GM10847 (cell line): ENCODE data around the gene LRGUK.

ENCODE experiments used
- POLR2A ChIP-seq: IDR thresholded peaks from 2 replicates; pipeline ENCODE4 v1.6.1; 2011; ENCODE audit not compliant: insufficient read length; ENCODE audit errors: extremely low read depth

Gene LRGUK

DNA sequence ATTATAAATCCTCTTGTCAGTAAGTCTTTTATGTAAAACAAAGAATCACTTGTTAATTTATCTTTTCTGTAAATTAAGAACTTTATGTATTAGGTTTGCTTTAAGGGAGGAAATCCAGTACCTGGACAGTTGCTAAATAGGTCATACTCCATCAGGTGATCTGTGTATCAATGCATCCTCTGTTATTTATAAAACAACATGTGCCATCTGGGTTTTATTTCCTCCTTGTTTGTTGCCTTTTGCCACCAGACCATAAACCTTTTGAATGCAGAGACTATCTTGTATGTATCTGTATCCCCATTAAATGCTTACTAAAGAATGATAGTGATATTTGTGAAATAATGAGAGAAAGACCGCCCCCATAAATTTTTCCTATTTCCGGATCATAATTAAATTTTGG lies 119.6 kb downstream of the LRGUK start:
- TF ChIP-seq POLR2A: no peak

DNA sequence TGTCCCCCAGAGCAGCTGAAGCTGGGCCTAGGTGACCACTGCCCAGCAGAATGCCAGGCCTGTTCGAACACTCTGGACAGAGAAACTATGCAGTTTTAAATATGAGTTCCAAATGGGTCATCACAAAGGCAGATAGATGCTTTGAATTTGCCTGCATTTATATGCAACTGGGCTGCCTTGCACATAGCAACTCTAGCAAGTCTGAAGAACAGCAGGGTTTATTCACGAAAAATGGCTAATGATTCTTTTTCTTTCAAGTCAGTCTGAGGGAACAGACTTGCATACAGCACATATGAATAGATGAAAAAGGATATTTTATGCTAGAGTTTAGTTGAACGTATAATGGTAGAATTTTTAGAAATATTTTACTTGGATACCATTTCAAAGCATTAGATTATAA lies 121.1 kb downstream of the LRGUK start:
- TF ChIP-seq POLR2A: no peak

DNA sequence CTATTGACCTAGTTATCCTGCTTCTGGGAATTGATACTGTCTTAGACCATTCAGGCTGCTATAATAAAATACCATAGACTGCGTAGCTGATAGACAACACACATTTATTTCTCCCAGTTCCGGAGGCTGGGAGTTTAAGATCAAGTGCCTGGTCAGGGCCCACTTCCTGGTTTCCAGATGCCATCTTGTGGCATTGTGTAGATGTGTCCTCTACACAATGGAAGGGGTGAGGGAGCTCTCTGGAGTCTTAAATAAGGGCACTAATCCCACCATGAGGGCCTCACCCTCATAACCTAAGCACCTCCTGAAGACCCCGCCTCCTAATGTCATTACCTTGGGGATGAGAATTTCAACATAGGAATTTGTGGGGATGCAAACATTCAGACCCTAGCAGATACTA lies 127.2 kb downstream of the LRGUK start:
- no peak for TF ChIP-seq POLR2A

DNA sequence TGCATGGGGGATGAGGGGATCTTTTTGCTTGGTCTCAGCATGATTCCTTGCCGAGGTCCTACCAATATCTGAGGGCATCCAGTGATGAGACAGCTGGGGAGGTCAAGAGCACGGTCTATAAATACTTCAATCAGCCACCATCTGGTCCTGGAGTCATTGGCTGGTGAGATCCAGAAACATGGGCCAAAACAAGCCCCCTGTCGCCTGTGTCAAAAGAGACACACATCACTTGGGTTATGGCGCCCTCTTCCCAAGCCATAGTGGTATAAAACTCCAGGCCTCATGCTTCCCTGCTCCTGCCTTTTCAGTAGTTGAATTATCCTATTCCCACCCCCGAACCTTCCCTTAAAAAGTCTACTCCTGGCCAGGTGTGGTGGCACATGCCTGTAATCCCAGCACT lies 128.7 kb downstream of the LRGUK start:
- TF ChIP-seq POLR2A: no peak

DNA sequence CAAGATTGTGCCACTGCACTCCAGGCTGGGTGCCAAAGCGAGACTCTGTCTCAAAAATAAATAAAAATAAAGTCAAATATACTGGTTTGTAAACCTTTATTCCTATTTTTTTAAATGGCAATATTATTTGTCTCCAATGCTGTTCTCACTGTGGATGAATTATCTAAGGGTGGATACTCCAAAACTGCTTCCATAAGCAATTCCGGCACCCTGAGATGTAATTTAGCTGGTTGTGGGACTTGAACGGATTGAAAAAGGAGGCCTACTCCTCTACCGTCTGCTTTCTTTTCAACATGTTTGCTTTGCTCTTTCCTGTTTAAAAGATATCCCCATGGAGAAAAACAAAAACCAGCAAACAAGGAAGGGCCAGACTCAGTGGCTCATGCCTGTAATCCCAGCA lies 135.2 kb downstream of the LRGUK start:
- TF ChIP-seq POLR2A: no peak

DNA sequence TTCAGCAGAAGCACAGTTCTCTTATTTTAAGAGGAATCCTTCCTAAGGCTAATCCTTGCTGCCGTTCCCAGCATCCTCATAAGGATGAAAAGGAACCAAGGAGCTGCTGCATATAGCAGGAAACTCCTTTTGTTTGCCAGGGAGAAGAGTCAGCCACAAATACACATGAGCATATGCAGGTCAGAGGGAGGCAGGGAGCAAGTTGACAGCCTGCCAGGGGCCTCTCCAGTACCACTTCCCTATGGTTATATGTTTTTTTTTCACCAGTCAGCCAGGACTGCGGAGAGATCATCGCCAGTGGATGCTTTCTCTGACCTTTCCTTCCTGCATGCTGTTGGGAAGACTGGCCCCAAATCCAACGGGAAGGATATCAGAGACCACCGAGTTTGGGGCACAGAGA lies 149.8 kb downstream of the LRGUK start:
- TF ChIP-seq POLR2A: no peak

DNA sequence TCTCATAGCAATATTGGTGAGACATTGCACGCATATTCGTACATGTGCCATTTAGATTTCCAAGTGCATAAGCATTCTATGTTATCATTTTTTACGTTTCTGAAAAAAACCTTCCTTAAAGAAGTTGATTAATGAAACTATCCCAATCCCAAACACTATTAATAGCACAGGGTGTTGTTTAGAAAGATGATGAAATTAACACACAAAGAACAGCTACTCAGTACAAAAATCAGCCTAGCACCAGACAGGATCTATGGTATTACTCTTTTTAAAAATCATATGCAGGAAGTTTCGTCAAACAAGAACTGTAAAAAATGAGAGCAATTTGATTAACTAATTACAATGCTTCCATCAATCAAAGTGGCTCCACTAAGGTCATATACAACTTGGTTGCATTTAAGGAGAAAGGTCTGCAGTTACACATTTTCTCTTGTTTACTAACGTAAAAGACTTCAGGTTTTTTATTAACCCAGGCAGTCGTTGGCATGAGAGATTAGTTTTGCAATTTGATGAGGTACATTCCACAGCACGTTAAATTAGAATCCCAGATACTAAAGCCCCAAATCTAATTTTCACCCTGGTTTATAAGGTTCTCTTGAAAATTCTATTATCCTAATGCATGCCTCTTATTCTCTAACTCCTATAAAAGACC lies 151.5 kb downstream of the LRGUK start:
- TF ChIP-seq POLR2A: no peak

DNA sequence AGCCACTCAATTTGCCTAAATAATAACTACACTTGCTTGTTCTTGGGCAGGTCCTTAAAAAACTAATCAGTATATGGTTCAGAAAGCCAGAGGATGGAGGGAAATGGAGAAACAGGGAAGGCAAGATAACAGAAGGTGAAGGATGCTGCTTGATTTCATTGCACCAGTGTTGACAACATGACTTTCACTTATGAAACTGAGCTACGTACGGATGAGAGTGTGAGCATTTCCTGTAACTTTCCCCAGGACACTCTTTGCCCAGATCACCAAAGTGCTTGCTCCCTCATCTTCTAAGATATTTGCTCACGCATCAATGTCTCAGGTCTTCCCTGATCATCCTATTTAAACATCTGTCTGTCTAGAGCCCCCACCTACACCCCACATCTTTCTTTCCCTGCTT lies 152.2 kb downstream of the LRGUK start:
- TF ChIP-seq POLR2A: no peak

DNA sequence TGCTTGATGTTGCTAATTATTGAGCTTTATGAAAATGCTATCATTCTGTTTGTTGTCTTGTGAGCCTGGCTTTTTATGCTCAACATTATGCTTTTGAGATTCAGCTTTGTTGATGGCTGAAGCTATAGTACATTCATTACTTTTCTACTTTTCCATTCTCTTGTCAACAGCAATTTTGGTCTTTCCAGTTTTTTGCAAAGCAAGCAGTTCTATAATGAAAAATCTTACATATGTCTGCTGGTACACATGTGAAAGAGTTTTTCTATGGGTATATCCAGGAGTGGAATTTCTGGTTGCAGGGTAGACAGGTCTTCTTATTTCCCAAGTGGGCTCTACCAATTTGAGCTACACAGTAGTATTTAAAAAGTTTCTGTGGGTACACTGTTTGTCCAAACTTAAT lies 152.8 kb downstream of the LRGUK start:
- TF ChIP-seq POLR2A: no peak

DNA sequence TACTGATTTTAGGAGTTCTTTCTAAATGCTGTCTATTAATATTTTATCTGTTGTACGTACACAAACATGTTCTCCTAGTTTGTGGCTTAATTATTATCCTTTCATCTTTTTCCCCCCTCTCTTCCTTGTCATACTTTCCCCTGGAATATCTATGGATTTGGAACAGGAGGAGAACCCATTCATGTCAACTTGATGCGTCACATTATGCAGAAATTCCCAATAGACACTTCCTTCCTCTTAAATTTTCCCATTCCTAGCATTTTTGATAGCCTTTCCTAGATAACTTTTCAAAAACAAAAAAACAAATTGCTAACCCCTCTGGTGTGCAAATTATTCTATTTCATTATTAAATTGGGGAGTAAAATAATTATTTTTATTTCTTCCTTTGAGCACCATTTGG lies 153.4 kb downstream of the LRGUK start:
- no peak for TF ChIP-seq POLR2A

DNA sequence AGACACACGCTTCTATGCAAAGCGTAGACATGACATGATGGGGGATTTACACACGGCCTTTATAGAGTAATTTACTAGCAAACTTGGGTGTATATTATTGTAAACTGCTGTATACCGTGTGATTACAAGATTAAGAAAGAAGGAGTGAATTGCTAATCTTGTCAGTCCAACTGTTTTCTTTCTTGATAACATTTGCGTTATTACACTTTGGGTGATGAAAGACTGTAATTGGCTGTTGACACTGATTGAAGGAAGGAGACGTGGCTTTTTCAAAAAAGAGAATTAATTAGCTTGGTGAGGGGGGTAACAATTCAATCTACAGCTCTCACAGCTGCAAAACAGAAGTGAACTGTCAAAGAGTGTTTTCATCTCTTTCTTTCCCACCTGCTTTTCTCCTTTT lies 156.9 kb downstream of the LRGUK start:
- no peak for TF ChIP-seq POLR2A

DNA sequence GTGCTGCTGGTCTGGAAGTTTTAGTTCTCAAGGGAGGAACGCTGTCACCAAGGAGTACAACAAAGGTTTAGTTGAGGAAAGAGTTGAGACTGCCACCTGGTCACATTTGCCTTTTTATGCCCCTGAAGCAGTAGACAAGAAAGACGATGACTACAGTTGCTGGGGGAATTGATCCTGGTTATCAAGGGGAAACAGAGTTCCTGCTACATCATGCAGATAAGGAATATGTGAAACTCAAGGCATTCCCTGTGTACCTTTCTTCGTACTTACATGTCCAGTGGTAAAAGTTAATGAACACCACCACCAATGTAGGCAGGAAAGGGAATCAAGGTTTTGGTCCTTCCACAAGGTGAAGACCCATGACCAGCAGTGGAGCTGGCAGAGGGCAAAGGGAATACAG lies 157.8 kb downstream of the LRGUK start:
- TF ChIP-seq POLR2A: no peak

DNA sequence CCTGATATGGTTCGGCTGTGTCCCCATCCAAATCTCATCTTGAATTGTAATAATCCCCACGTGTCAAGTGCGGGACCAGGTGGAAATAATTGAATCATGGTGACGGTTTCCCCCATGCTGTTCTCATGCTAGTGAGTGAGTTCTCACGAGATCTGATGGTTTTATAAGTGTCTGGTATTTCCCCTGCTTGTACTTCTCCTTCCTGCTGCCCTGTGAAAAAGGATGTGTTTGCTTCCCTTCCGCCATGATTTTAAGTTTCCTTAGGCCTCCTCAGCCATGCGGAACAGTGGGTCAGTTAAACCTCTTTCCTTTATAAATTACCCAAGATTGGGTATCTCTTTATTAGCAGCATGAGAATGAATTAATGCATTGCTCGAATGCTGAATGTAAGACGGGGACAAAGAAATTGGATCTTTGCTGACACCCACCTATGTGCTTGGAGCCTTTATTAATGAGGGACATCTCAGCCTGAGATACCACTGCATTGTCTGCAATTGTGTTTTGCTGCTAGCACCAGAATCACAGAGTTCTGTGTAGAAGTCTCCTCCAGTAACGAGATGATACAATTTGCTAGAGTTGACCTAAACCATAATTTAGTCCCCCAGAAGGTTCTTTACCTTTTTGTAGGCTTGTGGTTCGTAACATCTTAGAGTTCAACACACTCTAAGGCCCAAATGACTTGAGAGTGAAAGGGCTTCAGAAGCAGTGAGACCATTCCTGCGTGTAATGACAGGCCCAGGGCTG lies 160.9 kb downstream of the LRGUK start:
- TF ChIP-seq POLR2A: no peak

DNA sequence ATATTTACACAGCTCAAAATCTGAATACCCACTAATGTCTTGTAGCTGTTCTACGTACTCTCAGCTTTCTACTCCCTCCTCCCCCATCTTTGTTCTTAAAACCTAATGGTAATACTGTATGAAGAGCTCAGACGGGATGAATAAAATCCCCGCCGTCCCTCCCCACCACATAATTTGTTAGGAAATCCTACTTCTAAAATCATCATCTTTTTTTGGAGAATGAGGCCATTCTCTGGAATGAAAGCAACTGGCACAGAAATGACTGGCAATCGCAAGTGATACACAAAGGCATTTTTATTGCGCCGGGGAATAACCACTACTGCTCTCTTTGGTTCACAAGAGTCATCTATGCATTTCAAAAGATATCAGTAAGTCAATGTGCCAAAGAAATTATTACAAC lies 162.3 kb downstream of the LRGUK start:
- TF ChIP-seq POLR2A: no peak

DNA sequence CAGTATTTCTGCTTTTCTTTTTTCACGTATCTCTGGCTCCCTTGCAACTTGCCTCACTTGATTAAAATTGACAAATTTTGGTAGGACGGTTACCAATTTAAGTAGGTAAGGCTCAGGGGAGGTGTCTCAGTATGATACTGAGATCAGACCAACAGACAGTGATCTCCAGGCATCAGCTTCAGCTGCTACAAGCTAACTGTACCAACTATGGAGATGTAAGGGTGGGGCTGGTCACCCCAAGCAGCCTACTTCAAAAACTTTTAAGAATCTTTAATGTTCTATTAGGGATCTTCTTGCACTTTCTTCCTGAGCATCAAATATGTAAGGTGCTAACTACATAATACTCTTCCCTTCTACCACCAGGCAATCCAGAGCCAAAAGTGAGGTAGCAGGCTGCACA lies 162.7 kb downstream of the LRGUK start:
- no peak for TF ChIP-seq POLR2A

DNA sequence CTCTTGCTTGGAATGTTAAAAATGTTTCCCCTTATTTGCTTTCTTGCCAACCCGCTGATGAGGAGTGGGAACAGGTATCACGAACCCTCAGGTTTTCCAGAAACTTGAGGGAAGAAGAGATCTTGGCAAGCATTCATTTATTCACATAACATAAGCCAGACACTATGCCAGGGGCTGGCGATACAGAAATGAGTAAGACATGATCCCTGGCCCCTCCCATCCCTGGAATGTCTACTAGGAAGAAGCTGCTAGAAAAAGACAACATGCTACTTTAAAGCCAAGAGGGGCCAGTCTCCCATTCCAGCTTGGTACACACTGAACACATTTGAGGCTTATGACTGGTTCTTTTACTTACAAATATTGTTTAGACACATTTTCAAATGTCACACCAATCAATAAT lies 163.1 kb downstream of the LRGUK start:
- no peak for TF ChIP-seq POLR2A

DNA sequence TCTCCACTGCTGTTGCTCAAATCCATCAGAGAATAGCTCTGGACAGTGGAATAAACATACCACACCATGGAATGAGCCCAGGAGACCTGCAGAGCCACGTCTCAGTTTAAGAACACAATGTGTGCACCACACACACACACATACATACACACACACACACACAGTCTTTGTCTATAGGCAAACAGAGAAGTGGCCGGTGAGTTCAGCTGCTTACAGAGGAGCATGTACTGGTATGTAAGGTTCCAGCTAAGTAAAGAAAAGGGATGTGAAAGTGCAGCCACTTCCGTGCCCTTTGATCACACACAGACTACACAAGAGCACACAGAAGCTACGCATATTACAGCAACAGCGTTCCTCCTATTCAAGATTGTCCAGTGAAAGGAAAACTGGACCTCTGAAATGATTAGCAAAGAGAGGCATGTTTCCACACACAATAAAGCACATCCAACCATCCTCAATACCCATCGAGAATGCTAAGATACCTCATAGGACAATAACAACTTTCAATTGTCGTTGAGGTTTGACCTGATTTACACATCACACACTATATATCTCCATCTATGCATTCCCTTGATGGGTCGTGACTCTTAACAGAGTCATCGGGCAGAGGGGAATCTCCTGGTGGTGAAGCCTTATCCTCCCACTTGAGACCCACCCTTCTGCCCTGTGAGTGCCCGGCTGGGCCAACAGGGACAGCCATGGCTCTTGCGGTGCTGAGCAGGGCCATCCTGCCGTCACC lies 166.0 kb downstream of the LRGUK start:
- TF ChIP-seq POLR2A: no peak

DNA sequence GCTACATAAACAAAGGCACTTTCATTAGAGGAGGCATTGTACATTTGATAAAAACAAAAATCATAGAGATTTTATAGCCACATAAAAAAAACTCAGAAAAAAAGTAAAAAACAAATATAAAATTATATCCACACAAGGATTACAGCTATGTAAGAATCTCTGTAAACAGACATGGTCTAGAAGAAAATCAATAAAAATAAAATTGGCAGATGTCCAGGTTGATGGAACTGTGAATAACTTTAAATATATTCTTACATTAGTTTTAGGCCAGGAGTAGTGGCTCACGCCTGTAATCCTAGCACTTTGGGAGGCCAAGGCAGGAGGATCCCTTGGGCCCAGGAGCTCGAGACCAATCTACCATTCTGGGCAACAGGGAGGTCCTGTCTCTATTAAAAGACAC lies 170.3 kb downstream of the LRGUK start:
- TF ChIP-seq POLR2A: no peak
